ENCODE data around the gene ADORA3.
A peak's percentile ranks its signal among the peaks of the same experiment; 100 is the strongest.

The ADORA3 gene

GRCh38 chr1:111516005-111516535, 12.6 kb upstream of the ADORA3 start:
- Histone ChIP-seq H3K4me3 (ENCODE audit: insufficient read depth in 1 of 2, low read depth in 1 of 2, low read length in 2 of 2) (peak overlapping the region in 1 of 2 experiments; percentile 75), H4K8ac (ENCODE audit: low read length) (no peak overlapping the region), H3K27ac (ENCODE audit: low read length, poor library complexity, severe bottlenecking) (no peak overlapping the region), H3K18ac (ENCODE audit: low read depth in 1 of 2, low read length in 2 of 2) (no peak overlapping the region), H3K4me2 (ENCODE audit: low read length, poor library complexity, severe bottlenecking) (no peak overlapping the region), H3K36me3 (ENCODE audit: control insufficient read depth in 1 of 2, insufficient read depth in 2 of 2, low read depth in 1 of 2, low read length in 2 of 2) (no peaks in the 10 kb centered on the region), H3K27me3 (ENCODE audit: control insufficient read depth in 1 of 2, insufficient read depth in 1 of 2, low read length in 2 of 2) (no peaks in the 10 kb centered on the region), H4K91ac (ENCODE audit: low read length) (no peak overlapping the region), H3K4ac (ENCODE audit: low read depth in 1 of 2, low read length in 2 of 2) (no peak overlapping the region), H2BK120ac (ENCODE audit: low read depth, low read length) (no peak overlapping the region), H2AFZ (ENCODE audit: low read depth, low read length) (no peak overlapping the region), H2BK12ac (ENCODE audit: low read length in 2 of 2) (no peak overlapping the region), H3K9ac (ENCODE audit: low read length) (peak overlapping the region; percentile 67), H3K4me1 (ENCODE audit: control insufficient read depth, insufficient read depth, low read depth, low read length) (no peaks in the 10 kb centered on the region), H2BK5ac (ENCODE audit: low read depth, low read length, poor library complexity, severe bottlenecking) (no peak overlapping the region), H3K14ac (ENCODE audit: low read length in 2 of 2) (no peak overlapping the region), H3K23ac (ENCODE audit: low read length in 2 of 2) (no peak overlapping the region), H3K9me3 (ENCODE audit: control insufficient read depth, low read length) (no peaks in the 10 kb centered on the region), H2AK5ac (ENCODE audit: low read length, severe bottlenecking) (no peak overlapping the region), H3K79me1 (replicated peaks; ENCODE audit: low read length, poor library complexity, severe bottlenecking) (no peaks in the 10 kb centered on the region), H2BK15ac (ENCODE audit: low read depth, poor library complexity, severe bottlenecking) (peak overlapping the region; percentile 9)
- no peak for DNase-seq
- WGBS: 85% methylated on average over 11 of the region's 13 CpGs

GRCh38 chr1:111515291-111516004, 12.0 kb upstream of the ADORA3 start:
- H2BK15ac ChIP-seq (ENCODE audit: low read depth, poor library complexity, severe bottlenecking): peak overlapping the region; percentile 9

DNA sequence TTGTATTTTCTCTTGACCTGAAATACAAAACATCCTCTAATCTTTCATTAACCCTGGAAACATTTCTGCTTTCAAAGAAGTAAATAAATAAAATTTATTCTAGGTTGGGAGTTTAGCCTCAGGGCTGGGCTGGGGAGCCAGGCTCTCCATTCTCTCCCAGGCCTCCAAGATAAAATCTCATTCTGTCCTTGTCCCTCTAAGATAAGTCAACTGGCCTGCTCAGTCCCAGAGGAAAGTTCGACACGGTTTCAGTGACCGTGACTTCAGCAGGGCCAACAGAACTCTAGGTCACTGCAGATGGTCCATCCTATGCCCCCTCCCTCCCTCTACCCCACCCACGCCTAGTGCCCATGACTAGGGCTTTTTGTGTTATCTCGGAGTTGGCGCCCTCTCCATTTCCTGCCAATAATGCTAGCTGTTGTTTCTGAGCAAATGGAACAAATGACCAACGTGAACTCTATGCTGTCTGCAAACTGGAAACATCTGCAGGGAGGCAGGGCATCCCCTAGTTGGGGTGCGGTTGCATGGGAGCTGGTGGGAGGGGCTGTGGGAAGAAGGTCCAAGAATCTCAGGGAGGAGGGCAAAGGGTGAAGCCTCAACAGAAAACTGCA, 10.1 kb upstream of the ADORA3 start:
- no peak overlapping the region for H2BK15ac ChIP-seq (ENCODE audit: low read depth, poor library complexity, severe bottlenecking)
- no peaks in the 10 kb centered on the region for H3K9me3 ChIP-seq (ENCODE audit: control insufficient read depth, low read length)
- no peak overlapping the region for H2BK5ac ChIP-seq (ENCODE audit: low read depth, low read length, poor library complexity, severe bottlenecking)
- no peak overlapping the region for H2AK5ac ChIP-seq (ENCODE audit: low read length, severe bottlenecking)
- no peak overlapping the region for H3K4me3 ChIP-seq (ENCODE audit: insufficient read depth in 1 of 2, low read depth in 1 of 2, low read length in 2 of 2)
- no peak overlapping the region for H3K4ac ChIP-seq (ENCODE audit: low read depth in 1 of 2, low read length in 2 of 2)
- no peak overlapping the region for H4K8ac ChIP-seq (ENCODE audit: low read length)
- 88% methylated on average over 8 of the region's 8 CpGs for WGBS
- no peak overlapping the region for H2AFZ ChIP-seq (ENCODE audit: low read depth, low read length)
- no peak overlapping the region for H3K4me2 ChIP-seq (ENCODE audit: low read length, poor library complexity, severe bottlenecking)
- no peaks in the 10 kb centered on the region for H3K36me3 ChIP-seq (ENCODE audit: control insufficient read depth in 1 of 2, insufficient read depth in 2 of 2, low read depth in 1 of 2, low read length in 2 of 2)
- H3K27ac ChIP-seq (ENCODE audit: low read length, poor library complexity, severe bottlenecking): no peak overlapping the region
- H4K91ac ChIP-seq (ENCODE audit: low read length): no peak overlapping the region
- H2BK12ac ChIP-seq (ENCODE audit: low read length in 2 of 2): no peak overlapping the region
- peak overlapping the region in 1 of 2 experiments; percentile 11 for H3K14ac ChIP-seq (ENCODE audit: low read length in 2 of 2)
- DNase-seq: no peak
- no peak overlapping the region for H3K9ac ChIP-seq (ENCODE audit: low read length)
- H3K23ac ChIP-seq (ENCODE audit: low read length in 2 of 2): no peak overlapping the region
- no peaks in the 10 kb centered on the region for H3K79me1 ChIP-seq (replicated peaks; ENCODE audit: low read length, poor library complexity, severe bottlenecking)
- peak overlapping the region in 1 of 2 experiments; percentile 29 for H3K18ac ChIP-seq (ENCODE audit: low read depth in 1 of 2, low read length in 2 of 2)
- H2BK120ac ChIP-seq (ENCODE audit: low read depth, low read length): no peak overlapping the region
- no peaks in the 10 kb centered on the region for H3K27me3 ChIP-seq (ENCODE audit: control insufficient read depth in 1 of 2, insufficient read depth in 1 of 2, low read length in 2 of 2)
- H3K4me1 ChIP-seq (ENCODE audit: control insufficient read depth, insufficient read depth, low read depth, low read length): no peaks in the 10 kb centered on the region

More at GRCh38 chr1:111515291-111516004, 12.0 kb upstream of the ADORA3 start:
- Histone ChIP-seq H3K4ac (ENCODE audit: low read depth in 1 of 2, low read length in 2 of 2) (no peak overlapping the region), H3K9me3 (ENCODE audit: control insufficient read depth, low read length) (no peaks in the 10 kb centered on the region), H4K91ac (ENCODE audit: low read length) (no peak overlapping the region), H3K36me3 (ENCODE audit: control insufficient read depth in 1 of 2, insufficient read depth in 2 of 2, low read depth in 1 of 2, low read length in 2 of 2) (no peaks in the 10 kb centered on the region), H3K14ac (ENCODE audit: low read length in 2 of 2) (no peak overlapping the region), H3K9ac (ENCODE audit: low read length) (peak overlapping the region; percentile 67), H3K27me3 (ENCODE audit: control insufficient read depth in 1 of 2, insufficient read depth in 1 of 2, low read length in 2 of 2) (no peaks in the 10 kb centered on the region), H3K4me2 (ENCODE audit: low read length, poor library complexity, severe bottlenecking) (no peak overlapping the region), H3K18ac (ENCODE audit: low read depth in 1 of 2, low read length in 2 of 2) (no peak overlapping the region), H3K79me1 (replicated peaks; ENCODE audit: low read length, poor library complexity, severe bottlenecking) (no peaks in the 10 kb centered on the region), H2BK120ac (ENCODE audit: low read depth, low read length) (no peak overlapping the region), H2AFZ (ENCODE audit: low read depth, low read length) (no peak overlapping the region), H2BK5ac (ENCODE audit: low read depth, low read length, poor library complexity, severe bottlenecking) (no peak overlapping the region), H4K8ac (ENCODE audit: low read length) (no peak overlapping the region), H2AK5ac (ENCODE audit: low read length, severe bottlenecking) (no peak overlapping the region), H3K4me1 (ENCODE audit: control insufficient read depth, insufficient read depth, low read depth, low read length) (no peaks in the 10 kb centered on the region), H3K23ac (ENCODE audit: low read length in 2 of 2) (no peak overlapping the region), H3K27ac (ENCODE audit: low read length, poor library complexity, severe bottlenecking) (no peak overlapping the region), H3K4me3 (ENCODE audit: insufficient read depth in 1 of 2, low read depth in 1 of 2, low read length in 2 of 2) (peak overlapping the region in 1 of 2 experiments; percentile 75), H2BK12ac (ENCODE audit: low read length in 2 of 2) (no peak overlapping the region)
- DNase-seq: no peak
- WGBS: 96% methylated on average over 40 of the region's 40 CpGs

DNA sequence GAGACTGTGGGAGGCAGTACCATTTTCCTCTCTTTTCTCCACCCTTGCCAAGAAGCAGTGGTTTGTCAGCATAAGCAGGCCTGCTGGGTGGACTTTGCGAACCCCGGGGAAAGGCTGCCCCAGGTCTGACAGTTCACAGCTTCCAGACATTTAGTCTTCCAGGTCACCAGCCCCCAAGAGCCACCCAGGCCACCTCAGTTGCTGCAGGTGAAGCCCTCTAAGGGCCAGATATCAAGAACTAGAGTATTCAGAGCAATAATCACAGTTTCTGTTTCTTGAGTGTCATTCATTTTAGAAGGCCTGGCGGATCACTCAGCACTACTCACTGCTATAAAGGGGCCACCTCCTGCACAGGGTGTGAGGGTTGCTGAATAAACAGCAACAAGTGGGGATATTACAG, 9.5 kb upstream of the ADORA3 start:
- no peaks in the 10 kb centered on the region for H3K36me3 ChIP-seq (ENCODE audit: control insufficient read depth in 1 of 2, insufficient read depth in 2 of 2, low read depth in 1 of 2, low read length in 2 of 2)
- no peaks in the 10 kb centered on the region for H3K9me3 ChIP-seq (ENCODE audit: control insufficient read depth, low read length)
- no peak for DNase-seq
- H3K23ac ChIP-seq (ENCODE audit: low read length in 2 of 2): no peak overlapping the region
- no peak overlapping the region for H2BK120ac ChIP-seq (ENCODE audit: low read depth, low read length)
- H3K14ac ChIP-seq (ENCODE audit: low read length in 2 of 2): no peak overlapping the region
- H3K4me2 ChIP-seq (ENCODE audit: low read length, poor library complexity, severe bottlenecking): no peak overlapping the region
- H4K8ac ChIP-seq (ENCODE audit: low read length): no peak overlapping the region
- no peaks in the 10 kb centered on the region for H3K27me3 ChIP-seq (ENCODE audit: control insufficient read depth in 1 of 2, insufficient read depth in 1 of 2, low read length in 2 of 2)
- H3K4me1 ChIP-seq (ENCODE audit: control insufficient read depth, insufficient read depth, low read depth, low read length): peaks cover 2% of the 10 kb centered on the region
- no peak overlapping the region for H3K9ac ChIP-seq (ENCODE audit: low read length)
- H2BK5ac ChIP-seq (ENCODE audit: low read depth, low read length, poor library complexity, severe bottlenecking): no peak overlapping the region
- H3K27ac ChIP-seq (ENCODE audit: low read length, poor library complexity, severe bottlenecking): no peak overlapping the region
- H3K18ac ChIP-seq (ENCODE audit: low read depth in 1 of 2, low read length in 2 of 2): no peak overlapping the region
- no peak overlapping the region for H2AFZ ChIP-seq (ENCODE audit: low read depth, low read length)
- H3K79me1 ChIP-seq (replicated peaks; ENCODE audit: low read length, poor library complexity, severe bottlenecking): no peaks in the 10 kb centered on the region
- H3K4ac ChIP-seq (ENCODE audit: low read depth in 1 of 2, low read length in 2 of 2): no peak overlapping the region
- no peak overlapping the region for H2BK12ac ChIP-seq (ENCODE audit: low read length in 2 of 2)
- no peak overlapping the region for H2AK5ac ChIP-seq (ENCODE audit: low read length, severe bottlenecking)
- no peak overlapping the region for H4K91ac ChIP-seq (ENCODE audit: low read length)
- no peak overlapping the region for H2BK15ac ChIP-seq (ENCODE audit: low read depth, poor library complexity, severe bottlenecking)
- no peak overlapping the region for H3K4me3 ChIP-seq (ENCODE audit: insufficient read depth in 1 of 2, low read depth in 1 of 2, low read length in 2 of 2)
- WGBS: 80% methylated on average over 3 of the region's 3 CpGs
